ENCODE data around the gene LCN6. TPM values are rescaled to one million over a fixed set of nuclear protein-coding genes. Genes with fewer than 3 reads are reported as not detected.

The LCN6 gene, protein sequence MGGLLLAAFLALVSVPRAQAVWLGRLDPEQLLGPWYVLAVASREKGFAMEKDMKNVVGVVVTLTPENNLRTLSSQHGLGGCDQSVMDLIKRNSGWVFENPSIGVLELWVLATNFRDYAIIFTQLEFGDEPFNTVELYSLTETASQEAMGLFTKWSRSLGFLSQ
- not detected in 2 replicates for total RNA-seq

DNA sequence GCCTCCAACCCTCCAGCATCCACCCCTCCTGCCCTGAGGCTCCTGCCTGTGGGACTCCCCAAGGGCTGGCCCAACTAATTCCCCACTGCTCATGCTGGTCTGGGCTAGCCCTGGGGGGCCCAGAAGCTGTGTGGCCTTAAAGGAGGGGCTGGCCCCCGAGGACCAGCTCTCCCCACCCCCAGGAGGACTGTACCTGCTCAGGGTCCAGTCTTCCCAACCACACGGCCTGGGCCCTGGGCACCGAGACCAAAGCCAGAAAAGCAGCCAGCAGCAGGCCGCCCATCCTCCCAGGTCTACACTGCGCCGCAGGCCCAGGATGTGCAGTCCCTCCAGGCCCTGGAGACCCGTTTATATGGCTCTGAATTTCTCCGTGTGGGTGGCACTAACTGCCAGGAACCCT lies at the start of gene LCN6:
Gene LCN6 (minus strand): TSS at position 325 of the 400 bp plus-strand sequence. CDS start 42 bp downstream, at position 283.

DNA sequence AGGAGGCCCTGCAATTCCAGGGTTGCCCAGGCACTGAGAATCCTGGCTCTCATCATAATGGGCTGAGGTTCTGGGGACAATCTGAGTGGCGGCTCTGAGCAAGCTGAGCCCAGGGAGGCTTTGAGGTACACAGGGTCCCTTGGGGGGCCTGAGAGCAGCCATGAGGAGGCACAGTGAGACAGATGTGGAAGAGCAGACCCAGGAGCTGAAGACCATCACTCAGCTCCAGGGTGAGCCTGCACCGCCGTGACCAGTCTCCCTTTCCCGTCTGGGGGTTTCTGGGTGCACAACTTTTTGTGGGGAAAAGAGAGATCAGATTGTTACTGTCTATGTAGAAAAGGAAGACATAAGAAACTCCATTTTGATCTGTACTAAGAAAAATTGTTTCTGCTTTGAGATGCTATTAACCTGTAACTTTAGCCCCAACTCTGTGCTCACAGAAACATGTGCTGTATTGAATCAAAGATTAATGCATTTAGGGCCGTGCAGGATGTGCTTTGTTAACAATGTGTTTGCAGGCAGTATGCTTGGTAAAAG lies 48.0 kb upstream of the LCN6 start, which contains the start of gene CCDC183:
Gene CCDC183 (plus strand): TSS at position 101 of the 537 bp plus-strand sequence. CDS start 60 bp downstream, at position 161.

DNA sequence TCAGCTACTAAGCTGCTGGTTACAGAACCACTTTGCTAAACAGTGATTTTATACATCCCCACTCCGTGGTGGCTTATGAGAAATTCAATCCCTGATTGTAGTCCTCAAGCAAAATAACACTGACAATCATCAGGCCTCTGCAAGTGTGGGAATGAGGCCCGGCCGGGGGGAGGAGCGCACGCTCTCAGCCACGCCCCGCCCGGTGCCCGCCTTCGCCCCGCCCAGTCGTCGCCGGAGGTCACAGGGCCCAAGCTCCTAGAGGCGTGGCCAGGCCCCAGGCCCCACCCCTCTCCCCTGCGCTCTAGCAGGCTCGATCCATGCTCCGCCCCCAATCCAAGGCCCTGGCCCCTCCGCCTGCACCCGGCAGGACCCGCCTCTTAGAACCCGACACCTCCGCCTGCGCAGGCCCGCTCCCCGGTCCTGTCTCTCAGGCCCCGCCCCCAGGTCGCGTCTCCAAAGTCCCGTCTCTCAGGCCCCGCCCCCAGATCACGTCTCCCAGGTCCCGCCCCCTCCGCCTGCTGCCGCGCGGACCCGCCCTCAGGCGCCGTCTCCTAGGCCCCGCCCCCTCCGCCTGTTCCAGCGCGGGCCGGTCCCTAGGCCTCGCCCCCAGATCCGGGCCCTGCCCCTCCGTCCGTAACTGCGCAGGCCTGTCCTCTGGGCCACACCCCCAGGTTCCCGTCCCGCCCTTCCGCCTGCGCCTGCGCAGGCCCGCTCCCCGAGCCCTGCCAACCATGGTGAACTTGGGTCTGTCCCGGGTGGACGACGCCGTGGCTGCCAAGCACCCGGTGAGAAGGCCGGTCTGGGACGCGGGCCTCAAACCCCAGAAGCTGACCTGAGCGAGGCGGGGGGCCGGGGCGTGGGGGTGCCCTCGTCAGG lies 42.6 kb upstream of the LCN6 start, which contains the start of gene TMEM141:
Gene TMEM141 (plus strand): TSS at position 705 of the 876 bp plus-strand sequence. CDS start 27 bp downstream, at position 732.

DNA sequence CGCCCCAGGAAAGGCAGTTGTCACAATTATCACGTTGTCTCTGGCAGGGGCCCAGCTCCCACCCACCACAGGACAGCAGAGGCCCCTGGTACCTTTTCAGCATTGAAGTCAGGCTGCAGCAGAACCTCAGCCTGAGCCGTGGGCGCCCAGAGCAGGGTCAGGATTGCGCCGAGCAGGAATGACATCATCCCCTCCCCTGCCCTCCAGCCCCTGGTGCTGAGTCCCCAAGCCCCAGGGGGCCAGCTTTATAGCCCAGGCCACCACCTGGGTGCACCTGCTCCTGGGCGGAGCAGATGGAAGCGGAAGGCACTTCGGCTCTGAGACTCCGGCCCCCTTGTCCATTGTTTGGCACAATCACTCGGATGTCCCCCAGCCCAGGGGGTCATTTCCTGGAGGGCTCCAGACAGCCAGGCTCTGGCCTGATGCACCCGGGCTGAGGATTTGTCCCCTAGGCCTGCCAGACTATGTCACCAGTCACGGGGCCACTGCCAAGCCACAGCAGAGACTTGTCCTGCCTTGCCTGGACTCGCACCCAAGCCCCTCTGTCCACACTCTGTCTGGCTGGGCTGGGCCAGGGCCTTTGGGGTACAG lies 16.1 kb upstream of the LCN6 start, which contains the start of gene LCN15:
Gene LCN15 (minus strand): TSS at position 218 of the 591 bp plus-strand sequence. CDS start 30 bp downstream, at position 188.

DNA sequence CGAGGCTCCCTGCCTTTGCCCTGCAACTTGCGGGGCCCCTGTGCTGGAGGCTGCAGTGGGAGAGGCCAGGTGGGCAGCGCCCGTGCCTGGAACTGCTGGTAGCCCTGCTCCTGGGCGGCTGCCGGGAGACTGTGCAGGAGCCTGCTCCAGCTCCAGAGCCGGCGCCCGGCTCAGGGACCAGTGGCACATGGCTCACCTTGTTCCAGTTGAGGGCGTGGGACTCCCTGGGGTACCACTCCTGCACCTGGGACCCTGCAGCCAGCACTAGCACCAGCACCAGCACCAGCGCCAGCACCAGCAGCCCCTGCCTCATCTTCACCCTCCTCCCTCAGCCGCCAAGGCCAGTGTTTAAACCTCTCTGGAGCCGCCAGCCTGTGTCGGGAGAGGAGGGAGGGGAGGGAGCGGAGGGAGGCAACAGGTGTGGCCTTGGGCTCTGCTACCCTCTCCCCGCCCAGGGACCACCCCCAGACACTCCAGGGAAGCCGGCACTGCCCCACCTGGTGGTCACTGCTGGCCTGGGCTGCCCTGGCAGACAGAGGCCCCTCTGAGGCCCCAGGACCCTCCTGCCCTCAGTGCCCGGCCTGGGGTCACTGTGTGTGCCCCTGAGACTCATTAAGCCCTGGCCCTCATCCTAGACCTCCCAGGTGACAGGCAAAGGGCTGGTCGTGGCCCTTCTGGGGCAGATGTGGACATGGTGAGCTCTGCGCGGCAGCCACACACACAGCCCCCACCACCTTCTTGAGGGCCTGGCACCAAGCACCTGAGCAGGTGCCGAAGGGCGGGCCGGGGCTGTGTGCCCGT lies 5.5 kb downstream of the LCN6 start, which contains the start of gene LCN10:
Gene LCN10 (minus strand): TSS at position 350 of the 801 bp plus-strand sequence. CDS start 37 bp downstream, at position 313.

DNA sequence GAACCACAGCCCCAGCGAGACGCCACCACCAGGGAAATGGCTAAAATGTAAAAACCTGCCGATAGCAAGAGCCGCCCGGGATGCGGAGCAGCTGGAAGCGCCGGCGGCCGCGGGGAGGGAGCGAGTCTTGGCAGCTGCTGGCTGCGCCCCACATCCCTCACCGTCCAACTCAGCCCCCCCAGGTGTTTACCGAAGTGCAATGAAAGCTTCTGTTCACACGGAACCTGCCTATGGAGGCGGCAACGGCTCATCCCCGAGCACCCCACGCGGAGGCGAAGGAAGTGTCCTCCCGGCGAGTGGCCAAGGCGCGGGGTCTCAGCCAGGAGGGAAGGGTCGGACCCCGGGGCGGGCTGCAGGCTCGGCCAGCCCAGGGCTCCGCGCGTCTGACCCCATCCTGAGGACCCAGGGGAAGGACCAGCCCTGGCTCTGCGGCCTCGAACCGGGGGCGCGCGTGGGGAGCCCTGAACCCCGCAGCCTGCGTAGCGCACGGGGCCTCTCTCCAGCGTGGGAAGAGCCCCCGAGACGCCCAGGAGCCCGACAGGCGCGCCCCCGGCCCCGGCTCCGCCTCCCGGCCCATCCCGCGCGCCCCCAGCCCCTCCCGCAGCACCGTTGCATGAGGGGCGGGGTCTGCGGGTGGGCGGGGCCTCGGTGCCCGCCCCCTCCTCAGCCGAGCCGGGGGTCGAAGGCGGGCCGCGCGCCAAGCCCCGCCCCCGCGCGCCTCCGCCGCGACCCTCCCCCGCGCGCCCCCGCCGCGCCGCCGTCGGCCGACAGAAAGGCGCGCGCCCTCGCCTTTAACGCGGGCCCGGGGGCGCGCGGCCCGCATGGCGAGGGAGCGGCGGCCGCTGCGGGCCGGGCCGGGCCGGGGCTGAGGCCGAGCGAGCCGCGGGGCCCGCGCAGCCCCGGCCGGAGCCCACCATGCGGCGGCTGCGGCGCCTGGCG lies 36.3 kb downstream of the LCN6 start, which contains the start of gene DIPK1B:
Gene DIPK1B (plus strand): TSS at position 822 of the 939 bp plus-strand sequence. CDS start 94 bp downstream, at position 916.

Small RNA genes within 50 kb of the gene (small RNA-seq; reads per million reads assigned to genes)
- gene ATP6V1G1P3 (not detected), gene MIR6722 (not detected)

Other genes with a start within 250 kb of the LCN6 start
- gene NOTCH1, start 202.5 kb downstream of the LCN6 start, total RNA-seq = 7.7 and 13.1 TPM in 2 replicates
- 2.6 and 8.8 TPM in 2 replicates for gene EGFL7, start 85.6 kb downstream of the LCN6 start, total RNA-seq
- 34.4 and 39.7 TPM in 2 replicates for gene AGPAT2, start 61.1 kb downstream of the LCN6 start, total RNA-seq
- gene DIPK1B, start 36.0 kb downstream of the LCN6 start, total RNA-seq = under 0.01 TPM in 1 of 2 replicates, not detected in the other
- under 0.01 TPM in 1 of 2 replicates, not detected in the other for gene LCN10, start 5.6 kb downstream of the LCN6 start, total RNA-seq
- not detected in 2 replicates for gene LCN8, start 9.7 kb upstream of the LCN6 start, total RNA-seq
- gene LCN15, start 16.0 kb upstream of the LCN6 start, total RNA-seq = not detected in 2 replicates
- gene TMEM141, start 42.8 kb upstream of the LCN6 start, total RNA-seq = 31.3 and 40.8 TPM in 2 replicates
- 0.20 and 0.37 TPM in 2 replicates for gene CCDC183, start 47.8 kb upstream of the LCN6 start, total RNA-seq
- 44.5 and 80.5 TPM in 2 replicates for gene RABL6, start 59.4 kb upstream of the LCN6 start, total RNA-seq
- 0.73 and 0.98 TPM in 2 replicates for gene AJM1, start 94.0 kb upstream of the LCN6 start, total RNA-seq
- gene PHPT1, start 100.9 kb upstream of the LCN6 start, total RNA-seq = 44.0 and 77.5 TPM in 2 replicates
- gene MAMDC4, start 103.8 kb upstream of the LCN6 start, total RNA-seq = 0.73 and 1.8 TPM in 2 replicates
- 107 and 187 TPM in 2 replicates for gene EDF1, start 117.8 kb upstream of the LCN6 start, total RNA-seq
- 9.2 and 10.8 TPM in 2 replicates for gene TRAF2, start 138.0 kb upstream of the LCN6 start, total RNA-seq
- gene FBXW5, start 196.2 kb upstream of the LCN6 start, total RNA-seq = 125 TPM in 2 replicates
- gene C8G, start 196.7 kb upstream of the LCN6 start, total RNA-seq = not detected in 2 replicates
- not detected in 2 replicates for gene LCN12, start 203.7 kb upstream of the LCN6 start, total RNA-seq
- gene PTGDS, start 229.0 kb upstream of the LCN6 start, total RNA-seq = 0.59 and 4.8 TPM in 2 replicates
- gene LCNL1, start 234.5 kb upstream of the LCN6 start, total RNA-seq = under 0.01 and 0.37 TPM in 2 replicates
- 13.9 and 14.3 TPM in 2 replicates for gene PAXX, start 243.9 kb upstream of the LCN6 start, total RNA-seq
- gene CLIC3, start 248.0 kb upstream of the LCN6 start, total RNA-seq = 0.20 and 0.73 TPM in 2 replicates

Measured in subcutaneous preadipocyte (primary cell).